Measurements from ENCODE around the gene ADGRL1.
"Not testable (repeated sequence)": the region's sequence is repeated elsewhere in the genome, so short reads cannot be mapped to it uniquely, and the experiment has no call there.

The ADGRL1 gene

DNA sequence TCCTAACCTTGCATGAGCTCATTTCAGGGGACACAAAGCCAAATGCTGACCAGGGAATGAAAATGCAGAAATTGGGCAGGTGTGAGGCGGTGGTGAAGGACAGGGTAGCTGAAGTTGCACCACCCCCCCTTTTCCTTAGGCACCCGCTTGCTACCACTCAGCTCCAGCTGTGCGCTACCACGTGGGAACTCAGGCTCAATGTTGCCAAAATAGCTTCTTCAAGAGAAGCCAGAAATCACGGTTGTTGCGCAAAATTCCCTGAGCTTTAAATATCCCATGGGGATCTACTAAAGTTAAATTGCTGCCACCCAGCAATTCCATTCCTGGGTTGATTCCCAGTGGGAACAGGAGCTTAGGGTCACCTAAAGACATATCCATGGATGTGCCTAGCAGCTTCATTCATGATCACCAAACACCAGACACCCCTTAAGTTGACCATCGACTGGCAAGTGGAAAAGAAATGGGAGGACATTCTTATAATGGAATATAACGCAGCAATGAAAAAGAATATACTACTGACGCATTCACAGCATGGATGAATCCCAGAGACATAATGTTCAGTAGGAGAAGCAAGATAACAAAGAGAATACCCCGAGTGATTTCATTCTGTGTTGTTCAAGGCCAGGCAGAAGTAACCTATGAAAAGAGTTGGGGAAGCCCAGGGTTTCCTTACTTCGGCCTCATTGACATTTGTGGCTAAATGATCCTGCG lies 12.8 kb upstream of the ADGRL1 start:
- no peaks in the 10 kb centered on the region for H3K27me3 ChIP-seq (ENCODE audit: insufficient read depth, low read depth, severe bottlenecking)
- H3K36me3 ChIP-seq: no peaks in the 10 kb centered on the region
- H3K4me3 ChIP-seq (ENCODE audit: low read depth, low read length): no peak overlapping the region
- no peak for DNase-seq
- no peak overlapping the region for H3K27ac ChIP-seq
- TF ChIP-seq, protein P1, sequence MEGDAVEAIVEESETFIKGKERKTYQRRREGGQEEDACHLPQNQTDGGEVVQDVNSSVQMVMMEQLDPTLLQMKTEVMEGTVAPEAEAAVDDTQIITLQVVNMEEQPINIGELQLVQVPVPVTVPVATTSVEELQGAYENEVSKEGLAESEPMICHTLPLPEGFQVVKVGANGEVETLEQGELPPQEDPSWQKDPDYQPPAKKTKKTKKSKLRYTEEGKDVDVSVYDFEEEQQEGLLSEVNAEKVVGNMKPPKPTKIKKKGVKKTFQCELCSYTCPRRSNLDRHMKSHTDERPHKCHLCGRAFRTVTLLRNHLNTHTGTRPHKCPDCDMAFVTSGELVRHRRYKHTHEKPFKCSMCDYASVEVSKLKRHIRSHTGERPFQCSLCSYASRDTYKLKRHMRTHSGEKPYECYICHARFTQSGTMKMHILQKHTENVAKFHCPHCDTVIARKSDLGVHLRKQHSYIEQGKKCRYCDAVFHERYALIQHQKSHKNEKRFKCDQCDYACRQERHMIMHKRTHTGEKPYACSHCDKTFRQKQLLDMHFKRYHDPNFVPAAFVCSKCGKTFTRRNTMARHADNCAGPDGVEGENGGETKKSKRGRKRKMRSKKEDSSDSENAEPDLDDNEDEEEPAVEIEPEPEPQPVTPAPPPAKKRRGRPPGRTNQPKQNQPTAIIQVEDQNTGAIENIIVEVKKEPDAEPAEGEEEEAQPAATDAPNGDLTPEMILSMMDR (IDR thresholded peaks at IDR 0.05; ENCODE audit: low read depth, low read length): no peak
- H3K9me3 ChIP-seq (ENCODE audit: severe bottlenecking): no peaks in the 10 kb centered on the region

DNA sequence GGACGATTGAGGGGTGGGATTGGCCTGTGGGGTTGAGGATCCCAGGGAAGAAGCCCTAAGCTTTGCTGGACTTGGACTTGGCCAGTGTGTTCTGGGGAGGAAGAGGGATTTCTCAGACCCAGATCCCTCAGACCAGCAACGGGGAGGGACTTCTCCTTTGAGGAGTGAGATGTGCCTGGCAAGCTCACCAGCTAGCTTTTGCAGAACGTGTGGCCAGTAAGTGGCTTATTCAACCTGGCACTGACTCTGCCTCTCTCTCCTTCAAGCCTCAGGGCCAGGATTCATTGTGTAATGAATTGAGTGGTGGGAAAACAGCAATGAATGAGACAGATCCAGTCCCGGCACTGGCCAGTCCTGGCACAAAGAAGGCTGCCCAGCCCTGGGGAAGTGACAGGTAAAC lies 11.9 kb upstream of the ADGRL1 start:
- not testable (repeated sequence) for H3K9me3 ChIP-seq (ENCODE audit: severe bottlenecking); H3K4me3 ChIP-seq (ENCODE audit: low read depth, low read length); H3K36me3 ChIP-seq; H3K27ac ChIP-seq; H3K27me3 ChIP-seq (ENCODE audit: insufficient read depth, low read depth, severe bottlenecking); DNase-seq

DNA sequence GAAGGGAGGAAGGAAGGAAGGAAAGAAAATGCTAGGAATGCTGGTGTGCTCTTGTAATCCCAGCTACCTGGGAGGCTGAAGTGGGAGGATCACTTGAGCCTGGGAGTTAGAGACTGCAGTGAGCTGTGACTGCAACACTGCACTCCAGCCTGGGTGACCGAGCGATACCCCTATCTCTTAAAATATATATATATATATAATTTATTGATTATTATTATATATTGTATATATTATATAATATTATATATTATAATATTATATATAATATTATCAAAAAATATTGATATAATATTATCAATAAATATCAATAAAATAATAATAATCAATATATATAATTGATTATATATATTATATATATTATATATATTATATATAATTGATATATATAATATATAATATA lies 8.6 kb upstream of the ADGRL1 start:
- Histone ChIP-seq H3K36me3 (no peaks in the 10 kb centered on the region), H3K4me3 (ENCODE audit: low read depth, low read length) (no peak overlapping the region), H3K9me3 (ENCODE audit: severe bottlenecking) (no peaks in the 10 kb centered on the region), H3K27me3 (ENCODE audit: insufficient read depth, low read depth, severe bottlenecking) (no peaks in the 10 kb centered on the region), H3K27ac (no peak overlapping the region)
- TF ChIP-seq, protein P1 (IDR thresholded peaks at IDR 0.05; ENCODE audit: low read depth, low read length): no peak
- no peak for DNase-seq

DNA sequence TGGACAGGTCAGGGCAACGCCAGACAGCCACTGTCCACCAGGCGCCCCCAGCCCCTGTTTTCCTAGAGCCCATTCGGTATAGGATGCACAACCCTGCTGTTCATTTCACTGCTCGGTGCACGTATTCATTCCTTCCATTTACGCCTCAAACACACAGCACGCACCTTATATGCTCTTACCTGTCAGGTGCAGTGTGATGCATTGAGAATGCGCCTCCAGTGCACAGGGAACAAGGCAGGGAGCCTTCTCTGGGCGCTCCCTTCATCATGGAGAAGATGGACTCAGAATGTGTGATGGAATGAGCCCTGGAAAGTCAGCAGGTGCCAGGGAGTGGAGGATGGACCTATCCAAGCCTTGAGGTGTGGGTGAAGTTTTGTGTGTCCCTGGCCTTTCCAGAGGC lies 4.2 kb upstream of the ADGRL1 start:
- H3K4me3 ChIP-seq (ENCODE audit: low read depth, low read length); H3K27me3 ChIP-seq (ENCODE audit: insufficient read depth, low read depth, severe bottlenecking); DNase-seq; H3K9me3 ChIP-seq (ENCODE audit: severe bottlenecking); H3K36me3 ChIP-seq; H3K27ac ChIP-seq: not testable (repeated sequence)

DNA sequence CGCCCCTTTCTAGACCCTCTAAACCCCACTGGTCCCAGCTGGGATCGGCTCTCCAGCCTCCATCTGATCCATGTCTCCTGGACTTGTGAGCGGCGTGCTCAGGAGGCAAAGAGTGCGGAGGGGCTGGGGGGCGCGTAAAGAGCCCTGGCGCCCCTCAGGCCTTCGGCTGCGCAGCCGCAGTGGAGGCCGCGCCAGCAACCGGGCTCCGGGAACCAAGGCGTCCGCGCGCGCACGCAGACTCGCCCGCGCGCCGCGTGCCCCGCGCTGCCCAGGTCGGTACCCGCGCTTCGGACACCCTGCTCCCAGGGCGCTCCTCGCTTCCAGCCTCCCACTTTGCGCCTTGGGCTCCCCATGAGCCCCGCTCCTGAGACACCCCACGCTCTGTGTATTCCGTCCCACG lies 3.4 kb upstream of the ADGRL1 start:
- not testable (repeated sequence) for H3K27ac ChIP-seq; H3K9me3 ChIP-seq (ENCODE audit: severe bottlenecking); DNase-seq; H3K36me3 ChIP-seq; H3K27me3 ChIP-seq (ENCODE audit: insufficient read depth, low read depth, severe bottlenecking); H3K4me3 ChIP-seq (ENCODE audit: low read depth, low read length)

DNA sequence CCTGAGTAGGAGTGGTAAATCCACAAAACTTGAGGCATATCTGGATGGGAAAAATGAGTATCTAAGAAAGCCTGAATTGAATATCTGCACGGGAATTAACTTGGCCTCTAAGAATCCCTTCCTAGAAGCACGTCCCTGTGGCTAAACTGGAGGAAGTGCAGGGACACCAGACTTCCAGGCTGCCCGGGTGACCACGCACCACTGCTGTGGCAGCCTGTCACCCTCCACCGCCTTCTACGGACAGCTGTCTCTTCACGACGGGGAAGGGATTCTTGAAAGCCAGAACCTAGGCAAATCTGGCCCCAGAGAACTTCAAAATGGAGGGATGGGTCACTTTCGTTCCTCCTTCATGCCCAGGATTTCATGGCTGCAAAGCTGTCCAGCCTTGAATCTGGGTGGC lies 2.5 kb upstream of the ADGRL1 start:
- H3K36me3 ChIP-seq; H3K4me3 ChIP-seq (ENCODE audit: low read depth, low read length); DNase-seq; H3K27me3 ChIP-seq (ENCODE audit: insufficient read depth, low read depth, severe bottlenecking); H3K27ac ChIP-seq; H3K9me3 ChIP-seq (ENCODE audit: severe bottlenecking): not testable (repeated sequence)

DNA sequence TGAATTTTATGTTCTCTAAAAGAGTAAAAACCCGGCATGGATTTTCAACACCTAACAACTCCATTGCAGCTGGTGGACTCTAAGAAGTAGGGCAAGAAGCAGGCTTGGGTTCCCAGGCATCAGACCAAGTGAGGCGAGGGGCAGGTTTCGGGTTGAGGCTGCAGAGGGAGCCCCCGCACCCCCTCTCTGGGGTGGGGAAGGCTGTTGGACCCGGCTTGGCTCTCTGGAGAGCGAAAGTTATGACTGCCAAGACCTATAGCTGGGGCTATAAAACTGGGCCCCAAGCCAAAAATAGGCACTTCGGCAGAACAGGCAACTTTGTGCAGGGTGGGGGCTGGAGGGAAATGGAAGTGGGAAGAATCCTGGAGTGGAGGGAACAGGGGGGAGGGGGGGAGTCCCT lies 1.8 kb upstream of the ADGRL1 start:
- H3K4me3 ChIP-seq (ENCODE audit: low read depth, low read length): peak overlapping the region; percentile 64; the same call in 1 of the 2 replicates
- not testable (repeated sequence) for H3K27me3 ChIP-seq (ENCODE audit: insufficient read depth, low read depth, severe bottlenecking); DNase-seq; H3K27ac ChIP-seq; H3K9me3 ChIP-seq (ENCODE audit: severe bottlenecking); H3K36me3 ChIP-seq

DNA sequence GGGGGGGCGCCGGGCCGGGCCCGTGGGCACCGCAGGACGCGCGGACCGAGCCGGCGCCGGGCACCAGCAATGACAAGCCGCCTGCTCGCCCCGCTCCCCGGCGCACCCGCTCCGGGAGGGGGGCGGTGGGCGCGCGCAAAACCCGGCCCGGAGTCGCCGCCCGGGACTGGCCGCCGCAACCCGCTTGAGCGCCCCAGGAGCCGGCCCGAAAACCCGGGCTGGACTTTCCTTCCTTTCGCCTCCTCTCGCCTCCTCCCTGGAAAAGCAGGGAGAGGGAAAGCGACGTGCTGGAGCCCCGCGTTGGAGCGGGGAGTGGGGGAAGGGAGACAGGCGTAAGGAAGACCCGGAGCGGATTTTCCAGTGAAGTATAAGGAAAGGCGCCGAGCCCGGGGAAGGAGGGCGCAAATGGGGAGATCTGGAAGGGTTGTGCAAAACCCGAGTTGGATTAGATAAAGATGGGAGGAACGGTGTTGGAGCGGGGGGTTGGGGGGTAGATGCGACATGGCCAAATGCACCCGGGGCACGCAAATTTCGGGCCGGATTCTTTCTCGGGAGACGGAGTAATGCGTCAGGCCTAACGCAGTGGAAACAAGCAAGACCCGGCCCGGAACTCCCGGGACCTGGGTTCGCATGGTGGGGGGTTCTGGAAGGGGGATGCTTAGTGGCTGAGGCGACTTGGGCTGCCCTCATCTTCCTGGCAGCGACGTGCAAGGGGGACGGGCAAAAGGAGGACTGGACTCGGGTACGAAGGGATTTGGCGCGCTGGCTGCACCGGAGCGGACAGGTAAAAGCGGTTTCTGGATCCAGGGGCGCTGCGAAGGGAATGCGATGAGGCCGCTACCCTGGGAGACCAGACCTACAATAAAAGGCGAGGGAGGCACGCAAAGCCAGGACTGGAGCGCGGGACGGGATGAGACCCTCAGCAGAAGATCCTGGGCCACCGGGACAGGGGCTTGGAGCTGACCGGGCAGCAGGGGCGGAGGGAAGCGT lies 1.1 kb upstream of the ADGRL1 start:
- not testable (repeated sequence) for H3K9me3 ChIP-seq (ENCODE audit: severe bottlenecking); H3K27me3 ChIP-seq (ENCODE audit: insufficient read depth, low read depth, severe bottlenecking); H3K36me3 ChIP-seq
- peak overlapping the region; percentile 86 for H3K27ac ChIP-seq
- H3K4me3 ChIP-seq (ENCODE audit: low read depth, low read length): peak overlapping the region; percentile 64
- DNase-seq: peak; percentile 97

DNA sequence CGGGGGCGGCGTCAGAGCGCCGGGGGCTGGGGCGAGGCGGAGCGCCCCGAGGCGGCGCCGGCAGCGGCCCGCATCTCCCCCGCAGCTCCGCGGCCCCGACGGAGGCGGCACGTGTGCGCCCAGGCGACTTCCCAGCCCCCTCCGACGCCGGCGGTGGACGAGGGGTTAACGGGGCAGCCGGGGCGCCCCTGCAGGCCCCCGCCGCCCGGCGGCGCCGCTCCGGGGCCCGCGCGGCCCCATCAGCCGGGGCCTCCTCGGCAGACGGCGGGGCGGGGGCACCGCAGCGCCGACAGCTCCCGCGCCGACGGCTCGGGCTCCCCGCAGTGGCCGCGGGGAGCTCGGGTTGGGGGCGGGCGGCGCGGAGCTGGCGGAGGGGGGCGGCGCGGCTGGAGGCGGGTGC lies 339 bp upstream of the ADGRL1 start:
- not testable (repeated sequence) for DNase-seq; H3K27me3 ChIP-seq (ENCODE audit: insufficient read depth, low read depth, severe bottlenecking); H3K27ac ChIP-seq; H3K36me3 ChIP-seq; H3K9me3 ChIP-seq (ENCODE audit: severe bottlenecking)
- peak overlapping the region; percentile 67 for H3K4me3 ChIP-seq (ENCODE audit: low read depth, low read length)

DNA sequence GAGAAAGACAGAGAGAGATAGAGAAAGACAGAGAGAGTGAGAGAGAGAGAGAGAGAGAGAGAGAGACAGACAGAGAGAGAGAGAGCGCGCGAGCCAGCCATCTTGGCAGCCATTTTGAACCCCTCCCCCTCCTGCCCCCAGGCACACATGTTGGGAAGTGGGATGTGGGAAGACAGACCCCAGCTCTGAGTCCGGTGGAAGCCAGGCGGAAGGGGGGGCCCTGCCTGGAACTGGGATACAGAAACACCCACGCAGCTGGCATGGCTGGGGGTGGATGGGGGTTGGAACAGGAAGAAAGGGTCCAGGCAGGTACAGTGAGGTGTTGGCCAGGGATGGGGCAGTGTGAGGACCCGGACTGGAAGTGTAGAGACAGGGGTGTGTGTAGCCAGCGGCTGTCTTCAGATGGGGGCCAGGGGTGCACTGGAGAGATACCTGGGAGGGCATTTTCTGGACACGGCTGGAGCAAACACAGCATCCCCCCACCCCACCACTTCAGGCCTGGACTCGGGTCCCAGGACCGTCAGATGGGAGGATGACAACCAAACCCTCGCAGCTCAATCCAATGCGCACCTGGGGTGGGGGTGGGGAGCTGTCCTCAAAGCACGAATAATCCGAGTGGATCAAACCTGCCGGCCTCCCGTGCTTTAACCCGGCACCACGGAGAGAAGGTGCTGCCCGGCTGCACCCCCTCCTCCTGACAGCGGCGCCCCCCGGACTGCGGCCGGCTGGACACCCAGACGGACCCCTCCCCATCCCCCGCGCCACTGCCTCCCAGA lies 1.1 kb downstream of the ADGRL1 start:
- DNase-seq; H3K9me3 ChIP-seq (ENCODE audit: severe bottlenecking); H3K27me3 ChIP-seq (ENCODE audit: insufficient read depth, low read depth, severe bottlenecking); H3K36me3 ChIP-seq: not testable (repeated sequence)
- peak overlapping the region; percentile 67 for H3K4me3 ChIP-seq (ENCODE audit: low read depth, low read length)
- H3K27ac ChIP-seq: peak overlapping the region; percentile 57

DNA sequence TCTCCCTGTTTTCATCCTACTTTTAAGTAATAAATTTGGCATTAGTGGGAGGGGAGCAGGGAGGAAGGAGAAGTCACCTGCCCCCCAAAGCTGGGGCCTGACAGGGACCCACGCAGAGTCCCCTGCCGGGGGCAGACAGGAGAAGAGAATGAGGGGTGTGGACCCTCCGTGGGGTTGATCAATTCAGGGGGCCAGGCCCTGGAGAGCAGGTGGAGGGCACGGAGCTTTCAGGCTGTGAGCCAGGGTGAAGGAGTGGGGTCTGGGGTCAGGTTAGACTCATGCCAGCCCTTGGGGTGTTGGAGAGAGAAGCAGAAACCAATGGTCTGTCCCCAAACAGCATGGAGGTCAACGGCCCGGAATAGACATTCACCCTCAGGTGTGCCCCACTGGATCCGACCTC lies 1.8 kb downstream of the ADGRL1 start:
- not testable (repeated sequence) for H3K4me3 ChIP-seq (ENCODE audit: low read depth, low read length); H3K9me3 ChIP-seq (ENCODE audit: severe bottlenecking); H3K27ac ChIP-seq; H3K36me3 ChIP-seq; H3K27me3 ChIP-seq (ENCODE audit: insufficient read depth, low read depth, severe bottlenecking); DNase-seq

DNA sequence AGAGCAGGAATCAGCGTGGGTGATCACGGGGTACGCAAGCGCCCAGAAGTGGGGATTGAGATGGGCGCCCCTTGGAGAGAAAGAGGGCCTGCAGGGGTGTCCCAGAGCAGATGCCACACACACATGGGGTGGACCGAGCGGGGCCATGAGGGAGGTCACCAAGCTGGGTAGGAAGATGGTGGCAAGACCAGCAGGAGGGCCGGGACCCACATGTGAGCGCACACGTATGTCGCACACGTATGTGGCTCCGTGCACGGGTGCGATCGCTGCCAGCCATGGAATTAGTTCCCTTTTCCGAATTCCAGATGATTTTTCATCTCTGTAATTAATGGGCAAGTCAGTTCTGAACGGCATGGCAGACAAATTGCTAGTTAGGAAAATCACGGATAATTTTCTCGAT lies 2.2 kb downstream of the ADGRL1 start:
- not testable (repeated sequence) for H3K4me3 ChIP-seq (ENCODE audit: low read depth, low read length); H3K27ac ChIP-seq; H3K27me3 ChIP-seq (ENCODE audit: insufficient read depth, low read depth, severe bottlenecking); DNase-seq; H3K9me3 ChIP-seq (ENCODE audit: severe bottlenecking); H3K36me3 ChIP-seq

Measured in WERI-Rb-1 (cell line).